HCT116 (cell line): ENCODE data around the gene LCN1. TPM values are rescaled to one million over a fixed set of nuclear protein-coding genes. Genes with fewer than 3 reads are reported as not detected.
A peak's percentile ranks its signal among the peaks of the same experiment; 100 is the strongest.

Experiments used
- ATAC-seq: fragments of 200-7000 bp; cut with Tn5 transposase; 2 replicates; pipeline ENCODE4 v1.9.1; 2020; ENCODE audit warnings: mild to moderate bottlenecking, moderate library complexity
- BruUV-seq: library from RNA; stranded (reverse); fragments of 400-500 nt; replicated peaks from 2 replicates; lab custom pipeline; 2021; lab: Mats Ljungman, UMichigan
- CTCF ChIA-PET: fragments of 300-600 bp; sonication (Branson Sonifier 250); formaldehyde crosslinking; loops from one replicate; lab custom pipeline; 2021; ENCODE audit warnings: antibody characterized with exemption; lab: Charles Lee
- POLR2A ChIA-PET: fragments of 300-600, 350-600 bp; sonication (Branson Sonifier 250); formaldehyde crosslinking; loops from one replicate; lab custom pipeline; 2021; ENCODE audit warnings: antibody characterized with exemption; lab: Charles Lee
- RAD21 ChIA-PET, 2 experiments: fragments of 300-600 bp; sonication (Branson Sonifier 250); formaldehyde crosslinking; loops; one replicate each; lab custom pipeline; 2023; ENCODE audit warnings: low total read pairs in 2 of 2; ENCODE audit not compliant: uncharacterized antibody in 2 of 2, unreplicated experiment in 2 of 2, low non-redundant PET in 1 of 2; lab: Charles Lee
- DNase-seq: peaks from one replicate; pipeline ENCODE4 v3.0.0-alpha.2; 2010; ENCODE audit warnings: low read depth, low spot score
- H2AFZ ChIP-seq: fragments of 200-600 bp; shearing (Covaris generic), sonication (generic); 2 replicates; pipeline ENCODE4 v1.6.1; 2017; ENCODE audit warnings: low read depth, mixed run types, mixed read lengths, antibody characterized with exemption, low read length; ENCODE audit not compliant: poor library complexity, severe bottlenecking
- H3K27ac ChIP-seq: 2 replicates; pipeline ENCODE4 v1.5.1; 2012; ENCODE audit warnings: low read depth, low read length
- H3K27me3 ChIP-seq: fragments of 200-600 bp; sonication (generic); 2 replicates; pipeline ENCODE4 v1.6.1; 2016; ENCODE audit warnings: mixed run types, low read length, mixed read lengths; ENCODE audit not compliant: insufficient read depth
- H3K36me3 ChIP-seq, 2 experiments: fragments of 200-500 bp in 1 of 2; fragments of 200-600 bp in 1 of 2; sonication (Bioruptor generic) in 1 of 2; sonication (generic) in 1 of 2; 2 replicates each; pipeline versions ENCODE4 v1.5.1 to v1.6.1; 2014 to 2016; ENCODE audit warnings: low read length in 2 of 2, inconsistent platforms in 1 of 2, mixed read lengths in 1 of 2, mixed run types in 1 of 2; ENCODE audit not compliant: insufficient read depth in 2 of 2, control insufficient read depth in 1 of 2
- H3K4me1 ChIP-seq, 2 experiments: fragments of 200-600 bp in 1 of 2; sonication (generic) in 1 of 2; 2 replicates each; pipeline versions ENCODE4 v1.5.1 to v1.6.1; 2012 to 2017; ENCODE audit warnings: low read length in 2 of 2, inconsistent platforms in 1 of 2, mild to moderate bottlenecking in 1 of 2, mixed read lengths in 1 of 2, mixed run types in 1 of 2, moderate library complexity in 1 of 2; ENCODE audit not compliant: insufficient read depth in 2 of 2, control insufficient read depth in 1 of 2
- H3K4me2 ChIP-seq: fragments of 200-600 bp; sonication (generic); 2 replicates; pipeline ENCODE4 v1.6.1; 2017; ENCODE audit warnings: mixed run types, low read length, mixed read lengths
- H3K4me3 ChIP-seq, 2 experiments: fragments of 200-600 bp in 1 of 2; sonication (generic) in 1 of 2; replicated peaks in 1 of 2; 2 replicates each; pipeline ENCODE4 v1.5.1; 2011 to 2016; ENCODE audit warnings: low read length in 2 of 2, control low read depth in 1 of 2, low read depth in 1 of 2, mild to moderate bottlenecking in 1 of 2, mixed read lengths in 1 of 2, mixed run types in 1 of 2
- H3K79me2 ChIP-seq: fragments of 200-600 bp; sonication (generic); 2 replicates; pipeline ENCODE4 v1.6.1; 2017; ENCODE audit warnings: mild to moderate bottlenecking, mixed run types, low read length, moderate library complexity, mixed read lengths; ENCODE audit not compliant: insufficient read depth
- H3K9ac ChIP-seq: fragments of 200-600 bp; sonication (generic); 2 replicates; pipeline ENCODE4 v1.6.1; 2016; ENCODE audit warnings: low read length, mixed read lengths
- H3K9me2 ChIP-seq: fragments of 200-600 bp; sonication (generic), shearing (Covaris generic); 2 replicates; pipeline ENCODE4 v1.6.1; 2017; ENCODE audit warnings: mixed run types, mild to moderate bottlenecking, moderate library complexity; ENCODE audit not compliant: insufficient read depth
- H3K9me3 ChIP-seq, 2 experiments: fragments of 200-500 bp in 1 of 2; fragments of 200-600 bp in 1 of 2; sonication (Bioruptor generic) in 1 of 2; sonication (generic) in 1 of 2; 2 replicates each; pipeline ENCODE4 v1.6.1; 2014 to 2017; ENCODE audit warnings: low read length in 2 of 2, mixed read lengths in 2 of 2, inconsistent platforms in 1 of 2, low read depth in 1 of 2, mild to moderate bottlenecking in 1 of 2, mixed run types in 1 of 2, moderate library complexity in 1 of 2; ENCODE audit not compliant: control insufficient read depth in 1 of 2, insufficient read depth in 1 of 2
- H4K20me1 ChIP-seq: fragments of 200-600 bp; sonication (generic), shearing (Covaris generic); 2 replicates; pipeline ENCODE4 v1.6.1; 2017; ENCODE audit warnings: mixed run types, mild to moderate bottlenecking, moderate library complexity; ENCODE audit not compliant: insufficient read depth
- CBX3 ChIP-seq: IDR thresholded peaks from 2 replicates; pipeline ENCODE4 v1.6.1; 2012; ENCODE audit warnings: low read depth
- CEBPB ChIP-seq: IDR thresholded peaks from 2 replicates; pipeline ENCODE4 v1.6.1; 2012; ENCODE audit warnings: low read depth
- EZH2 ChIP-seq: fragments of 200-600 bp; sonication (generic); IDR thresholded peaks from 2 replicates; pipeline ENCODE4 v1.6.1; 2017; ENCODE audit warnings: antibody characterized with exemption, mixed run types
- EZH2phosphoT487 ChIP-seq: fragments of 200-600 bp; IDR thresholded peaks from 2 replicates; pipeline ENCODE4 v1.6.1; 2018; ENCODE audit warnings: antibody characterized with exemption, borderline replicate concordance
- POLR2AphosphoS5 ChIP-seq: IDR thresholded peaks from 2 replicates; pipeline ENCODE4 v1.6.1; 2011; ENCODE audit warnings: mild to moderate bottlenecking, low read depth, low read length, moderate library complexity
- RAD21 ChIP-seq: IDR thresholded peaks from 2 replicates; pipeline ENCODE4 v1.6.1; 2012; ENCODE audit warnings: low read depth, mild to moderate bottlenecking
- SIN3A ChIP-seq: IDR thresholded peaks from 2 replicates; pipeline ENCODE4 v1.6.1; 2012; ENCODE audit warnings: low read depth
- SP1 ChIP-seq: IDR thresholded peaks from 2 replicates; pipeline ENCODE4 v1.6.1; 2012; ENCODE audit warnings: low read depth
- intact Hi-C: fragments of 100-400 bp; cut with micrococcal nuclease; formaldehyde crosslinking; loops from 2 replicates; pipeline ENCODE4 v1.10.0; 2022
- total RNA-seq: library from RNA; stranded (reverse); gene quantifications from one replicate; pipeline ENCODE4 v1.2.1, GENCODE V29; 2021; ENCODE audit not compliant: unreplicated experiment
- TF ChIP-seq, protein P1 (sequence below): IDR thresholded peaks from 2 replicates; pipeline ENCODE4 v1.6.1; 2012; ENCODE audit warnings: low read depth
- TF ChIP-seq, protein P2 (sequence below): IDR thresholded peaks from 2 replicates; pipeline ENCODE4 v1.6.1; 2011; ENCODE audit warnings: mild to moderate bottlenecking, low read length, moderate library complexity; ENCODE audit not compliant: insufficient replicate concordance; ENCODE audit errors: extremely low read depth
- TF ChIP-seq, protein P3 (sequence below): IDR thresholded peaks from 2 replicates; pipeline ENCODE4 v1.6.1; 2012
- TF ChIP-seq, protein P4 (sequence below), 3 experiments: fragments of 200-600 bp in 1 of 3; sonication (generic) in 1 of 3; IDR thresholded peaks in 2 of 3; conservative IDR thresholded peaks in 1 of 3; 2 replicates each; pipeline ENCODE4 v1.5.1; 2012 to 2017; ENCODE audit warnings: low read depth in 2 of 3, low read length in 2 of 3, antibody characterized with exemption in 1 of 3, borderline replicate concordance in 1 of 3, control low read depth in 1 of 3, mild to moderate bottlenecking in 1 of 3, mixed read lengths in 1 of 3, mixed run types in 1 of 3, moderate library complexity in 1 of 3; ENCODE audit not compliant: insufficient read depth in 1 of 3

LCN1 gene
- total RNA-seq, 1 experiment from 2014 or later, result not detected

GRCh38 chr9:135473972-135474543 is 47.2 kb upstream of the LCN1 start (continued):
- TF ChIP-seq, protein P1, sequence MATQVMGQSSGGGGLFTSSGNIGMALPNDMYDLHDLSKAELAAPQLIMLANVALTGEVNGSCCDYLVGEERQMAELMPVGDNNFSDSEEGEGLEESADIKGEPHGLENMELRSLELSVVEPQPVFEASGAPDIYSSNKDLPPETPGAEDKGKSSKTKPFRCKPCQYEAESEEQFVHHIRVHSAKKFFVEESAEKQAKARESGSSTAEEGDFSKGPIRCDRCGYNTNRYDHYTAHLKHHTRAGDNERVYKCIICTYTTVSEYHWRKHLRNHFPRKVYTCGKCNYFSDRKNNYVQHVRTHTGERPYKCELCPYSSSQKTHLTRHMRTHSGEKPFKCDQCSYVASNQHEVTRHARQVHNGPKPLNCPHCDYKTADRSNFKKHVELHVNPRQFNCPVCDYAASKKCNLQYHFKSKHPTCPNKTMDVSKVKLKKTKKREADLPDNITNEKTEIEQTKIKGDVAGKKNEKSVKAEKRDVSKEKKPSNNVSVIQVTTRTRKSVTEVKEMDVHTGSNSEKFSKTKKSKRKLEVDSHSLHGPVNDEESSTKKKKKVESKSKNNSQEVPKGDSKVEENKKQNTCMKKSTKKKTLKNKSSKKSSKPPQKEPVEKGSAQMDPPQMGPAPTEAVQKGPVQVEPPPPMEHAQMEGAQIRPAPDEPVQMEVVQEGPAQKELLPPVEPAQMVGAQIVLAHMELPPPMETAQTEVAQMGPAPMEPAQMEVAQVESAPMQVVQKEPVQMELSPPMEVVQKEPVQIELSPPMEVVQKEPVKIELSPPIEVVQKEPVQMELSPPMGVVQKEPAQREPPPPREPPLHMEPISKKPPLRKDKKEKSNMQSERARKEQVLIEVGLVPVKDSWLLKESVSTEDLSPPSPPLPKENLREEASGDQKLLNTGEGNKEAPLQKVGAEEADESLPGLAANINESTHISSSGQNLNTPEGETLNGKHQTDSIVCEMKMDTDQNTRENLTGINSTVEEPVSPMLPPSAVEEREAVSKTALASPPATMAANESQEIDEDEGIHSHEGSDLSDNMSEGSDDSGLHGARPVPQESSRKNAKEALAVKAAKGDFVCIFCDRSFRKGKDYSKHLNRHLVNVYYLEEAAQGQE, result no peak
- TF ChIP-seq, protein P2, sequence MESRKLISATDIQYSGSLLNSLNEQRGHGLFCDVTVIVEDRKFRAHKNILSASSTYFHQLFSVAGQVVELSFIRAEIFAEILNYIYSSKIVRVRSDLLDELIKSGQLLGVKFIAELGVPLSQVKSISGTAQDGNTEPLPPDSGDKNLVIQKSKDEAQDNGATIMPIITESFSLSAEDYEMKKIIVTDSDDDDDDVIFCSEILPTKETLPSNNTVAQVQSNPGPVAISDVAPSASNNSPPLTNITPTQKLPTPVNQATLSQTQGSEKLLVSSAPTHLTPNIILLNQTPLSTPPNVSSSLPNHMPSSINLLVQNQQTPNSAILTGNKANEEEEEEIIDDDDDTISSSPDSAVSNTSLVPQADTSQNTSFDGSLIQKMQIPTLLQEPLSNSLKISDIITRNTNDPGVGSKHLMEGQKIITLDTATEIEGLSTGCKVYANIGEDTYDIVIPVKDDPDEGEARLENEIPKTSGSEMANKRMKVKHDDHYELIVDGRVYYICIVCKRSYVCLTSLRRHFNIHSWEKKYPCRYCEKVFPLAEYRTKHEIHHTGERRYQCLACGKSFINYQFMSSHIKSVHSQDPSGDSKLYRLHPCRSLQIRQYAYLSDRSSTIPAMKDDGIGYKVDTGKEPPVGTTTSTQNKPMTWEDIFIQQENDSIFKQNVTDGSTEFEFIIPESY, result no peak
- TF ChIP-seq, protein P3, sequence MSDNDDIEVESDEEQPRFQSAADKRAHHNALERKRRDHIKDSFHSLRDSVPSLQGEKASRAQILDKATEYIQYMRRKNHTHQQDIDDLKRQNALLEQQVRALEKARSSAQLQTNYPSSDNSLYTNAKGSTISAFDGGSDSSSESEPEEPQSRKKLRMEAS, result no peak
- TF ChIP-seq SIN3A (no peak), RAD21 (no peak), EZH2 (no peak), CBX3 (no peak), SP1 (no peak)

DNA sequence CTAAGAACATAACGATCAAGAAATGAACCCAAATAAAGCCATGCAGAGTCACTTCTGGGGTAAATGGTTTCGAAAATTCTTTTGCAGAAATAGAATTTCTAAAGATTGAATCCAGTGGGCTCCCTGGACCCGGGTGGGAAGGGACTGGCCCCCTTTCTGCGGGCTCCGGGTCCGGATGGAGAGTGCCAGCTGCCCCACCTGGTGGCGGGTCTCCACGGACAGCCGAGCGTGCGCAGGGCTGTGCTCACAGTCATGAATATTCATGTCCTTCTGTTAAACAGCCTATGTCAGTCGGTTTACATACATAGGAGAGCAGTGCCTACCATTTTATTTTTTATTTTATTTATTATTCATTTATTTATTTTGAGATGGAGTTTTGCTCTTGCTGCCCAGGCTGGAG is 46.3 kb upstream of the LCN1 start:
- TF ChIP-seq RAD21, result peak; percentile 76
- TF ChIP-seq, protein P4, sequence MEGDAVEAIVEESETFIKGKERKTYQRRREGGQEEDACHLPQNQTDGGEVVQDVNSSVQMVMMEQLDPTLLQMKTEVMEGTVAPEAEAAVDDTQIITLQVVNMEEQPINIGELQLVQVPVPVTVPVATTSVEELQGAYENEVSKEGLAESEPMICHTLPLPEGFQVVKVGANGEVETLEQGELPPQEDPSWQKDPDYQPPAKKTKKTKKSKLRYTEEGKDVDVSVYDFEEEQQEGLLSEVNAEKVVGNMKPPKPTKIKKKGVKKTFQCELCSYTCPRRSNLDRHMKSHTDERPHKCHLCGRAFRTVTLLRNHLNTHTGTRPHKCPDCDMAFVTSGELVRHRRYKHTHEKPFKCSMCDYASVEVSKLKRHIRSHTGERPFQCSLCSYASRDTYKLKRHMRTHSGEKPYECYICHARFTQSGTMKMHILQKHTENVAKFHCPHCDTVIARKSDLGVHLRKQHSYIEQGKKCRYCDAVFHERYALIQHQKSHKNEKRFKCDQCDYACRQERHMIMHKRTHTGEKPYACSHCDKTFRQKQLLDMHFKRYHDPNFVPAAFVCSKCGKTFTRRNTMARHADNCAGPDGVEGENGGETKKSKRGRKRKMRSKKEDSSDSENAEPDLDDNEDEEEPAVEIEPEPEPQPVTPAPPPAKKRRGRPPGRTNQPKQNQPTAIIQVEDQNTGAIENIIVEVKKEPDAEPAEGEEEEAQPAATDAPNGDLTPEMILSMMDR (IDR thresholded peaks at IDR 0.05 in 2 of 3, conservative IDR thresholded peaks at IDR 0.05 in 1 of 3; ENCODE audit: borderline replicate concordance in 1 of 3, insufficient read depth in 1 of 3, low read depth in 2 of 3, low read length in 2 of 3), result peak; percentile 70 to 82 (median 75); a peak in 5 of 6 replicates
- no peak for TF ChIP-seq EZH2phosphoT487
- no peak for TF ChIP-seq POLR2AphosphoS5
- TF ChIP-seq CEBPB, result no peak
- TF ChIP-seq, all 23 proteins: peak for 2
- Histone ChIP-seq H4K20me1 (no peaks in the 10 kb centered on the region), H3K4me3 (no peak overlapping the region), H3K27me3 (no peaks in the 10 kb centered on the region), H3K4me2 (peak overlapping the region; percentile 57), H3K9me3 (no peaks in the 10 kb centered on the region), H3K36me3 (no peaks in the 10 kb centered on the region), H3K4me1 (peaks cover 15 to 35% of the 10 kb centered on the region in 2 experiments), H2AFZ (no peak overlapping the region), H3K27ac (no peak overlapping the region), H3K9ac (no peak overlapping the region), H3K9me2 (no peaks in the 10 kb centered on the region), H3K79me2 (peaks cover 10% of the 10 kb centered on the region; the same call in 1 of the 2 replicates)
- ATAC-seq (peak; percentile 72), DNase-seq (peak; percentile 19)
- ChIA-PET POLR2A (no interaction called here), RAD21 (no interaction called here), CTCF (interaction anchor here (1.3 kb wide), 1 partner anchor 11 kb away, joined by 3 read pairs; no protein-coding TSS in a partner anchor)
- no TSS peak for BruUV-seq
- intact Hi-C loops, result loop anchor here (1.0 kb wide), 1 partner anchor 389 kb away; no protein-coding TSS in a partner anchor
